ENCODE measurements around the gene ADCY4. TPM values are rescaled to one million over a fixed set of nuclear protein-coding genes. Genes with fewer than 3 reads are reported as not detected.

The ADCY4 gene
- total RNA-seq, result 30.9 and 34.2 TPM in 2 replicates

GRCh38 chr14:24334431-24335291 lies at the start of gene ADCY4:
Gene ADCY4, minus strand, starts transcription at chr14:24335071. Its CDS starts 419 bp downstream, at chr14:24334652.

DNA sequence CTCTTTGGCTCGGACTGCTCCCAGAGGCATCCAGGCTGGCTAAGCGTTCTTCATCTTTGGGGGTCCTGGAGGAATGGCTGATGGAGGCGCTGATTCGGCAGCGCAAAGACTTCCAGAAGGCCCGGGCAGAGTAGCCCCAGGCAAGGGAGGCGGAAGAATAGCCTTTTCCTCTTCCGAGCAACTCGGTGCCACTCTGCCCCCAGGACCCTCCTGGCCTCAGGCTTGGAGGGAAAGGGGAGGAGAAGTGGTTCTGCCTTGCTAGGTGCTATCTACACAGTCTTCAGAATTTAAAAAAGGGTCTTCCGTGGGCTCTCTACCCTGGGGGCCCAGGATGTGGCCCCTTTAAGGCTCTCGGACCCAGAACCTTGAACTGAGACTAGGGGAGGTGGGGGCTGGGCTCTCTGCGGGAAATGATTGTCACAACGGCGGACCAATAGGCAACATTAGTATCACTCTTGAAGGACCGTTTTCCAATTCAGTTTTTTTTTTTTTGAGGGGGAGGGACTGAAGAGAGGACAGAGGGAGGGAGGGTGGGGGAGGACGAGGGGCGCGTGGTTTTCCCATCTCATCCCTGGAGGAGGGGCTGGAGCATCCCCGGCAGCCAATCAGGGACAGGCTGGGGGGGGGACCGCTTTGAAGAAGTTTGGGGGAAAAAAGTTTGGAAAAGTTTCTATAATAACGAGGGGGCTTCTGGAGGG lies 32.8 kb upstream of the ADCY4 start, which contains the start of gene NFATC4:
Gene NFATC4 (plus strand): TSS at position 671 of the 698 bp plus-strand sequence. CDS start 157 bp downstream, outside the sequence.

DNA sequence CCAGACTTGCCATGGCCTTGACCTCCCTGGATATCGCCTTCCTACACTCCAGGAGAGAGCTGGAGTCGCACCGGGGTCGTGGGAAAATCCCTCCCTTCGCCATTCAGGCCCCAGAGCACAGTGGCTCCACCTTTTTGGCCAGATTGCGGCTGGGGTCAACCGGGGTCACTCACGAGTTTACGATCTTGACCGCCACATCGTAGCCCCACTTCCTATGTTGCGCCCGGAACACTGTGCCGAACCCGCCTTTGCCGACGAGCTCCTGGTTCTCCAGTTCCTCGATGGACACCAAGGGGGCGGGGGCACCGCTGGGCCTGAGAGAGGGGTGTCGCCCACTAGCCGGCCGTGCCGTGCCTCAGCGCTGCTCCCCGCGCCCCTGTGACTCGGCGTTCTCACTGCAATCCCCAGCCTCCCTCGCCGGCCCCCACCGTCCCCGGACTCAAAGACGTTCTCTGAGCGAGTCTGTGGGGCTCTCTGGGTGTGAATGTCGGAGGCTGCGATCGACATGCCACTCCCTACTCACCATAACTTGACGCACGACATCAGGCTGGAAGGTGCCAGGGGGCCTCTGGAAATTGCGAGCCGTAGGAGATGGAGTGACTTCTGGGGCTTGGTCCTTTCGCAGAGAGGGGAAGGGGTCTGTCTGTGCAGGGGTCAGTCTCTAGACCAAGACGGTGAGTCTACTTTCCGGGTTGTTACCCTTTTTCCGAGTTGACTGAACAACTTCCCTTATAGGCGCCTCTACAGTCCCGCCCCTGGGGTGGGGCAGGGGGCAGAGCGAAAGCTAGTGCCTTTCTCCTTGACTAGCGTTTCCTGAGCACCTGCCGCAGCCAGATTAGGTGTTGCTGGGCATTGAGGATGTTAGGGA lies 4.6 kb upstream of the ADCY4 start, which contains the start of gene RIPK3:
Gene RIPK3 (minus strand): TSS at position 708 of the 868 bp plus-strand sequence. CDS start 165 bp downstream, at position 543.

DNA sequence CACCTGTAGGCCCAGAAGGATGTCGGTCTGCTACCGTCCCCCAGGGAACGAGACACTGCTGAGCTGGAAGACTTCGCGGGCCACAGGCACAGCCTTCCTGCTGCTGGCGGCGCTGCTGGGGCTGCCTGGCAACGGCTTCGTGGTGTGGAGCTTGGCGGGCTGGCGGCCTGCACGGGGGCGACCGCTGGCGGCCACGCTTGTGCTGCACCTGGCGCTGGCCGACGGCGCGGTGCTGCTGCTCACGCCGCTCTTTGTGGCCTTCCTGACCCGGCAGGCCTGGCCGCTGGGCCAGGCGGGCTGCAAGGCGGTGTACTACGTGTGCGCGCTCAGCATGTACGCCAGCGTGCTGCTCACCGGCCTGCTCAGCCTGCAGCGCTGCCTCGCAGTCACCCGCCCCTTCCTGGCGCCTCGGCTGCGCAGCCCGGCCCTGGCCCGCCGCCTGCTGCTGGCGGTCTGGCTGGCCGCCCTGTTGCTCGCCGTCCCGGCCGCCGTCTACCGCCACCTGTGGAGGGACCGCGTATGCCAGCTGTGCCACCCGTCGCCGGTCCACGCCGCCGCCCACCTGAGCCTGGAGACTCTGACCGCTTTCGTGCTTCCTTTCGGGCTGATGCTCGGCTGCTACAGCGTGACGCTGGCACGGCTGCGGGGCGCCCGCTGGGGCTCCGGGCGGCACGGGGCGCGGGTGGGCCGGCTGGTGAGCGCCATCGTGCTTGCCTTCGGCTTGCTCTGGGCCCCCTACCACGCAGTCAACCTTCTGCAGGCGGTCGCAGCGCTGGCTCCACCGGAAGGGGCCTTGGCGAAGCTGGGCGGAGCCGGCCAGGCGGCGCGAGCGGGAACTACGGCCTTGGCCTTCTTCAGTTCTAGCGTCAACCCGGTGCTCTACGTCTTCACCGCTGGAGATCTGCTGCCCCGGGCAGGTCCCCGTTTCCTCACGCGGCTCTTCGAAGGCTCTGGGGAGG lies 23.9 kb downstream of the ADCY4 start, which contains the start of gene LTB4R:
Gene LTB4R (plus strand): TSS at position 857 of the 959 bp plus-strand sequence. CDS start 4,150 bp downstream, outside the sequence.

DNA sequence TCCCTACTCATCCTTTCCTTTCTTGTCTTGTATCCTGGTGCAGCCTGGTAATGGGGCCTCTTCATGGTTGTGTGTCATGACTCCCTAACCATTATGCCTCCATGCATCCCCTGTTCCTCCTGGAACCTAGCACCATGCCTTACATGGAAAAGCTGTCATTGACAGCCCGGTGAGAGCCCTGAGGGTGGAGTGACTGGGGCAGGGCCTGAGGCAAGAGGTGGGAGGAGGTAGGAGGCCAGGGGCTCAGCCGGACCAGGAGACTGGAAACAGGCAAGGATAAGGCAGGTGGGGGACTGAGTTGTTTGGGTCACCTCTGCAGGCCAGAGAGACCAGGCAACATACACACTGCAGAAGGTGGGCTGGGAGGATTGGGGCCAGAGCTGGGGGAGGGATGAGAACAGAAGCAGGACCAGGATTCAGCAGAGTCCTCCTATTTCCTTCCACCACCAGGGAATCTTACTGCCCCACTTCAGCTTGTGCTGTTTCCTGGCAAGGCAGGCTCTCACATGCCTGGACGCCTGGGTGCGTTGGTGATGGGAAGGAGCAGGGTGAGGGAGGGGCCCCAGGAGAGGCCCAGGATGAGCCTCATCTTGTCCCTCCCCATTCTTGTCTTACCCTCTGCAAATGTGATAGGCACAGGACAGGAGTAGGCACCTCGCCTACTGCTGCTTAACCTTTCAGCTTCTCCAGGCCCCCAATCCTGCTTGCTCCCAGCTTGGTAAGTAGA lies 25.2 kb downstream of the ADCY4 start, which contains the start of gene LTB4R2:
Gene LTB4R2 (plus strand): TSS at position 603 of the 727 bp plus-strand sequence. CDS start 525 bp downstream, outside the sequence.

DNA sequence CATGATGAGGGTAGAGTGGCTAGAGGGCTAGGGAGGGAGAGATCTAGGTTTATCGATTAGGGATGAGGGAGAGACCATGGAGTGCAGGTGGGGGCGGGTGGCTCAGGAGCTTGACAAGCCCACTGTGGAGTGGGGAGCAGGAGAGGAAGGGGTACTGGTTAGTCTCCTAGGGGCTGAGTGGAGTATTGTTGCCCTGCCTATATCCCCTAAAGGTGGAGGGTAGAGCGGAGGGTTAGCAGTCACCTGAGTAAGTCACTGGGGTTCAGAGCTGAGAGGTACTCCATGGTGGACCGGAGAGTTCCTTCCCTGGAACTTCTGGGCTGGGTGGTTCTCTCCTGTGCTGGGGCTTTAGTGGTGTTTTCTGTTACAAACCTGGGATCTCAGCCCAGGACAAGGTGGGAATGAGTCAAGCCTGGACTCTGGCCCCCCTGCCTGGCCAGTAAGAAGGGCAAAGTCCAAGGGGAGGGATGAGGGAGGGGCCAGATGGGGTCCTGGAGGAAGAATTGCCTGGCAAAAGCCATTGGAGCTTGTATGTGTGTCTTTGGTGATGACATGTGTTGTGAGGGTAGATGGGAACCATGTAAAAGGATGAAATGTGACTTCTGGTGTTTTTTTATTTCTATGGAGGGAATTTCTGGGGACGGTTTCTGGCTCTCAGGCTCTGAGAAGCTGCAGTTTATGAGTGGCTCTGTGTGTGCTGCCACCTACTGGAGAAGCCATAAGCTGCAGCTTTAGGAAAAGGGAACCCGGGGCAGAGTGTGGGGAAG lies 27.1 kb downstream of the ADCY4 start, which contains the start of gene CIDEB:
Gene CIDEB (minus strand): TSS at position 403 of the 767 bp plus-strand sequence. CDS start 119 bp downstream, at position 284.

GRCh38 chr14:24299255-24300191 lies 35.3 kb downstream of the ADCY4 start, which contains the start of the genes DHRS1 and NOP9:
Gene DHRS1, minus strand, starts transcription at chr14:24299780. Its CDS starts 674 bp downstream, at chr14:24299106.
Gene NOP9, plus strand, starts transcription at chr14:24299850. Its CDS starts 105 bp downstream, at chr14:24299955.

DNA sequence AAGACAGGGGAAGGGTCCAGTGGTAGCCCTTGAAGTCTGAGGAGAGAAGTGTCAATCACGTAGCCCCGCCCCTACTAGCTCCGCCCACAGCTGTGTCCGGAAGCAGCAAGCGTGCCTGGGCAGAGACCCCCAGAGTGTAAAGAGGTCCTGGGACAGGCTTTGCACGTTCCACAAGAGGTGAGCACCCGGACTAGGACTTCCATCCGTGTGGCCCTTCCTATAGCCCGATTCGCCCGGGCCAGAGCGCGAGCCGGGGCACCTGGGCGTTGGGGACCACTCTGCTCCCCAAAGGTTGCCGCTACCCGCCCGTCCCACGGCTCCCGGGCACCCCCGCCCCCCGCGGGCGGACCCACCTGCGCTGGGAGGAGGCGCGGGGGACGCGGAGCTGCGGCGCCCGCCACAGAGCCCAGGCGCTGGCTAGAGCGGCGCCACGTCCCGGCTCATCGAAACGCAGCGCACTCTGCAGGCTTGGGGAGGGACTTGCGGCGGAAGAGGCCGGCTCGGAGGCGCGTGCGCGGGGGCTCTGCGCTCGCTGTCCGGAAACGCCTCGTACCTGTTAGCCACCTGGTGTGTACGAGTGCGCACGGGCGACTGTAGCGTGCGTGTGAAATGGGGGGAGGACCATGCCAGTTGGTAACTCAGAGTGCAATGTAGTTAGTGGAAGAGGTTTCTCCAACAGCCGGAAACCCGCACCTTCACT lies 63.6 kb downstream of the ADCY4 start, which contains the start of gene RABGGTA:
Gene RABGGTA (minus strand): TSS at position 464 of the 700 bp plus-strand sequence. CDS start 482 bp downstream, outside the sequence.

Small RNA genes lying within 50 kb of the gene (small RNA-seq; reads per million reads assigned to genes)
- gene RF00026, result not detected

Other genes with a start within 250 kb of the ADCY4 start
- gene PCK2, start 240.8 kb downstream of the ADCY4 start, total RNA-seq, result 6.6 and 11.2 TPM in 2 replicates
- 35.8 and 36.3 TPM in 2 replicates for gene DCAF11, start 220.3 kb downstream of the ADCY4 start, total RNA-seq
- gene NRL, start 220.1 kb downstream of the ADCY4 start, total RNA-seq, result 0.40 and 0.57 TPM in 2 replicates
- gene FITM1, start 204.4 kb downstream of the ADCY4 start, total RNA-seq, result 0.27 TPM in 1 of 2 replicates, not detected in the other
- gene PSME1, start 198.9 kb downstream of the ADCY4 start, total RNA-seq, result 86.7 and 90.6 TPM in 2 replicates
- 14.9 and 15.3 TPM in 2 replicates for gene EMC9, start 193.5 kb downstream of the ADCY4 start, total RNA-seq
- 76.7 and 77.1 TPM in 2 replicates for gene PSME2, start 188.5 kb downstream of the ADCY4 start, total RNA-seq
- gene RNF31, start 187.6 kb downstream of the ADCY4 start, total RNA-seq, result 42.4 and 54.4 TPM in 2 replicates
- 24.3 and 32.3 TPM in 2 replicates for gene IRF9, start 173.8 kb downstream of the ADCY4 start, total RNA-seq
- 2.3 and 8.1 TPM in 2 replicates for gene REC8, start 163.0 kb downstream of the ADCY4 start, total RNA-seq
- gene IPO4, start 146.3 kb downstream of the ADCY4 start, total RNA-seq, result 53.7 and 54.7 TPM in 2 replicates
- 52.5 and 61.0 TPM in 2 replicates for gene TM9SF1, start 139.6 kb downstream of the ADCY4 start, total RNA-seq
- 0.13 TPM in 1 of 2 replicates, not detected in the other for gene TSSK4, start 129.4 kb downstream of the ADCY4 start, total RNA-seq
- gene CHMP4A, start 121.6 kb downstream of the ADCY4 start, total RNA-seq, result 29.4 and 35.6 TPM in 2 replicates
- gene MDP1, start 119.0 kb downstream of the ADCY4 start, total RNA-seq, result 3.2 and 6.0 TPM in 2 replicates
- 118 and 150 TPM in 2 replicates for gene NEDD8, start 102.7 kb downstream of the ADCY4 start, total RNA-seq
- gene GMPR2, start 102.1 kb downstream of the ADCY4 start, total RNA-seq, result 63.4 and 67.2 TPM in 2 replicates
- gene TINF2, start 92.4 kb downstream of the ADCY4 start, total RNA-seq, result 50.8 and 52.1 TPM in 2 replicates
- 1.1 and 1.2 TPM in 2 replicates for gene TGM1, start 71.9 kb downstream of the ADCY4 start, total RNA-seq
- 26.1 and 34.3 TPM in 2 replicates for gene RABGGTA, start 63.5 kb downstream of the ADCY4 start, total RNA-seq
- gene DHRS1, start 35.3 kb downstream of the ADCY4 start, total RNA-seq, result 10.1 and 10.9 TPM in 2 replicates
- 31.8 and 34.1 TPM in 2 replicates for gene NOP9, start 35.2 kb downstream of the ADCY4 start, total RNA-seq
- 2.7 and 3.0 TPM in 2 replicates for gene CIDEB, start 27.1 kb downstream of the ADCY4 start, total RNA-seq
- gene LTB4R2, start 24.9 kb downstream of the ADCY4 start, total RNA-seq, result 10.6 and 10.8 TPM in 2 replicates
- 2.9 and 4.7 TPM in 2 replicates for gene LTB4R, start 23.6 kb downstream of the ADCY4 start, total RNA-seq
- 2.1 and 5.8 TPM in 2 replicates for gene RIPK3, start 4.9 kb upstream of the ADCY4 start, total RNA-seq
- gene NFATC4, start 33.1 kb upstream of the ADCY4 start, total RNA-seq, result 12.5 and 20.2 TPM in 2 replicates
- 11.7 and 12.9 TPM in 2 replicates for gene NYNRIN, start 63.9 kb upstream of the ADCY4 start, total RNA-seq
- 1.1 and 1.6 TPM in 2 replicates for gene CBLN3, start 94.6 kb upstream of the ADCY4 start, total RNA-seq
- 38.4 and 39.0 TPM in 2 replicates for gene KHNYN, start 94.9 kb upstream of the ADCY4 start, total RNA-seq
- gene SDR39U1, start 107.7 kb upstream of the ADCY4 start, total RNA-seq, result 15.8 and 17.9 TPM in 2 replicates
- not detected in 2 replicates for gene CMA1, start 173.2 kb upstream of the ADCY4 start, total RNA-seq
- not detected in 2 replicates for gene CTSG, start 241.2 kb upstream of the ADCY4 start, total RNA-seq